Large intestine (tissue), 3 donors: ENCODE results near the gene HTT. TPM values are rescaled to one million over a fixed set of nuclear protein-coding genes. Genes with fewer than 3 reads are reported as not detected.
"Not testable (repeated sequence)": the region's sequence is repeated elsewhere in the genome, so short reads cannot be mapped to it uniquely, and the experiment has no call there.

ENCODE experiments used
- DNase-seq, 2 donors: peaks; one replicate each; pipeline versions ENCODE4 v3.0.0 to v3.0.0-alpha.2; 2013
- H3K27ac ChIP-seq: one replicate; pipeline ENCODE4 v1.5.1; 2013; ENCODE audit warnings: low read length
- H3K27me3 ChIP-seq: 2 replicates; pipeline ENCODE4 v1.6.1; 2013; ENCODE audit warnings: low read length; ENCODE audit not compliant: control insufficient read depth, insufficient read depth
- H3K36me3 ChIP-seq: 2 replicates; pipeline ENCODE4 v1.6.1; 2013; ENCODE audit warnings: low read length; ENCODE audit not compliant: control insufficient read depth, insufficient read depth
- H3K4me1 ChIP-seq: one replicate; pipeline ENCODE4 v1.6.1; 2013; ENCODE audit warnings: low read length; ENCODE audit not compliant: control insufficient read depth, insufficient read depth
- H3K4me3 ChIP-seq: one replicate; pipeline ENCODE4 v1.5.1; 2013; ENCODE audit warnings: low read length
- H3K9me3 ChIP-seq: one replicate; pipeline ENCODE4 v1.6.1; 2013; ENCODE audit warnings: mild to moderate bottlenecking, low read depth, low read length, moderate library complexity; ENCODE audit not compliant: control insufficient read depth
- WGBS: methylation state at CpG from one replicate; pipeline ENCODE4 v1.1.5; 2013; ENCODE audit warnings: low lambda C conversion rate; ENCODE audit not compliant: insufficient coverage; 5-methylcytosine and 5-hydroxymethylcytosine counted together
- polyA plus RNA-seq: library from polyadenylated mRNA; unstranded; fragments of 120-200 nt; gene quantifications from one replicate; pipeline ENCODE4 v1.2.1, GENCODE V29; 2013

Gene HTT
- polyA plus RNA-seq, 1 donor: 29.8 TPM

DNA sequence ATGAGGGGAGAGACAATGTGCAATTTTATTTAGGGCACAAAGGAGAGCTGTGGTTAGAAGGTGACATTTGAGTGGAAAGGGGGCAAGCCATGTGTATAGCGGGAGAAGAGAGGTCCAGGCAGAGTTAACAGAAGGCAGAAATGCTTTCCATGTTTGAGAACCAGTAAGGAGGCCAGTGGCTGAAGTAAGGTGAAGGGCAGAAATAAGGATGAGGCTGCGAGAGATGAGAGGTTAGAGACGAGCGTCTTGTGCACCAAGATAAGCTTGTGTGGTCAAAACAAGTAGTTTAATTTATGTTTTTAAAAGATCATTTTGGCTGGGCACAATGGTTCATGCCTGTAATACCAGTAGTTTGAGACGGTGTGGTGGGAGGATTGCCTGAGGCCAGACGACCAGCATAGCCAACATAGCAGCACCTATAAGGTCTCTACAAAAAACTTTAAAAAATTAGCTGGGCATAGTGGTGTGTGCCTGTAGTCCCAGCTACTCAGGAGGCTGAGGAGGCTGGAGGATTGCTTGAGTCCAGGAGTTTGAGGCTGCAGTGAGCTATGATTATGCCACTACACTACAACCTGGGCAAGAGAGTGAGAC is 8.5 kb downstream of the HTT start:
- WGBS: 78% methylated on average over 4 of the region's 6 CpGs
- Histone ChIP-seq H3K27ac (no peak overlapping the region), H3K9me3 (no peaks in the 10 kb centered on the region), H3K36me3 (peaks cover 4% of the 10 kb centered on the region), H3K4me3 (no peak overlapping the region), H3K27me3 (no peaks in the 10 kb centered on the region), H3K4me1 (peaks cover 8% of the 10 kb centered on the region)
- no peak for DNase-seq

DNA sequence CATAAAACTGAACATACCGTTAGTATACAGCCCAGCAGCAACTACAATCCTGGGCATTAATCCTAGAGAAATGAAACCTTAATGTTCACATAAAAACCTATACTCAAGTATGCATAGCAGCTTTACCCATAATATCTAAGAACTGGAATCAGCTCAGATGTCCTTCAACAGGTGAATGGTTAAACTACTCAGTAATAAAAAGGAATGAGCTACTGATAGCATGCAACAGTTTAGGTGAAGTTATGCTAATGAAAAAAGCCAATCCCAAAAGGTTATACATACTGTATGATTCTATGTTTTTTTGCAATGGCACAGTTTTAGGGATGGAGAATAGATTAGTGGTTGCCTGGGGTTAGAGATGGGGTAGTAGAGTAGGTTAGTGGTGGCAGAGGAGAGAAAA is 9.3 kb downstream of the HTT start:
- no CpG with 5 or more reads among the region's 1 CpG for WGBS
- DNase-seq: peak in 1 of 2 donors; percentile 21
- no peak overlapping the region for H3K27ac ChIP-seq

DNA sequence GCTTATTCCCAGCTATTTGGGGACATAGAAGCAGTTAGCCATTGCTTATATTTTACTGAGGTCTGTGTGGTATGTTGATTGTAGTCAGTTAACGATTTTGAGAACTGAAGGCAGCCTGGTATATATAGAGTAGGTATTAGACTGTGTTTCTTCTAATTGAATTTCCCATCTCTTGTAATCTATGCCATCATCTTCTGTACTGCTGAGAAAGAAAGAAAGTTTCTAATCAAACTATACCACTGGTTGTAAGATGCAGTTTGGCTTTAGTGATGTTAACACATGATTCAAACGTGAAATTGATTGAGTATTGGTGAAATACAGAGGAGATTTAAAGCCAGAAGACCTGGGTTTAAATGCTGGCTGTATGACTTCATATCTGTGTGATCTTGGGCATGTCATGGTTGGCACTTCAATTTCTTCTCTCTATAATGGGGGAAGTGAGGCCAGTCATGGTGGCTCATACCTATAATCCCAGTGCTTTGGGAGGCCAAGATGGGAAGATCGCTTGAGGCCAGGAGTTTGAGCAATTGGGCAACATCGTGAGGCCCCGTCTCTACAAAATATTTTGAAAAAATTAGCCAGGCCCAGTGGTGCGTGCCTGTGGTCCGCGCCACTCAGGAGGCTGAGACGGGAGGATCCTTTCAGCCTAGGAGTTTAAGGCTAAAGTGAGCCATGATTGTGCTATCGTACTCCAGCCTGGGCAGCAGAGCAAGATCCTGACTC is 11.6 kb downstream of the HTT start:
- DNase-seq: no peak
- Histone ChIP-seq H3K36me3 (peaks cover 7% of the 10 kb centered on the region), H3K27ac (no peak overlapping the region), H3K4me3 (no peak overlapping the region), H3K27me3 (no peaks in the 10 kb centered on the region), H3K4me1 (peaks cover 8% of the 10 kb centered on the region), H3K9me3 (no peaks in the 10 kb centered on the region)
- WGBS: 100% methylated on average over 2 of the region's 10 CpGs

More for the DNA sequence above, 9.3 kb downstream of the HTT start:
- Histone ChIP-seq H3K4me1 (peaks cover 8% of the 10 kb centered on the region), H3K9me3 (no peaks in the 10 kb centered on the region), H3K4me3 (no peak overlapping the region), H3K27me3 (no peaks in the 10 kb centered on the region), H3K36me3 (peaks cover 4% of the 10 kb centered on the region)

DNA sequence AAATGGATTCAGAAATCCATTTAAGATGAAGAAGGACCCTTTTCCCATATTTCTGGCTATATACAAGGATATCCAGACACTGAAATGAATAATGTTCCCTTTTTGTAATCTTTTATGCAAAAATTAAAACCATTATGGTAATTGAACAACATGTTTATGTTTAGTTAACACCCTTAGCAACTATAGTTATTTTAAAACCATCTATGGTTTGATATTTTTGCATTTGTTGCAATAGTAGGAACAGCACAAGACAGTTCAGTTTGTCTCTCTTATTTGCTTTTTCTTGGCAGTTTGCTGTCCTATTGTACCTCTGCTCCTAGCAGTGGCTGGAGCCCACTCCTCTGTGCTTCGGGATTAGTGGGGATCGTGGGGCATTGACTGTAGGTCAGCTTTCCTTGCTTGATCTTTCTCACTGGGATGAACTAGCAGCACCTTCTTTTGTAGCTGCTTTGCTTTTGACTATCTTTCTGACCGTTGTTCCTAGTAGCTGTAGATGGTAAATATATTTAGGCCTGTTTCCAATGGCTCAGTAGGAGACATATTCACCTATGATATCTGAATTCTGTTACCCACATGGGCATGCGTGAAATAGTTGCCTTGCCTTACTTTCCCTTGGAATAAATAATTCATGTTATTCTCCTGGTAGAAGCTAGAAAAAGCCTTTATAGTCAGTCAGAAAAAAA is 12.8 kb downstream of the HTT start:
- Histone ChIP-seq H3K4me1 (peaks cover 8% of the 10 kb centered on the region), H3K36me3 (peaks cover 7% of the 10 kb centered on the region), H3K27ac (no peak overlapping the region), H3K27me3 (no peaks in the 10 kb centered on the region), H3K9me3 (no peaks in the 10 kb centered on the region), H3K4me3 (no peak overlapping the region)
- DNase-seq: no peak
- 82% methylated on average over 2 of the region's 4 CpGs for WGBS

DNA sequence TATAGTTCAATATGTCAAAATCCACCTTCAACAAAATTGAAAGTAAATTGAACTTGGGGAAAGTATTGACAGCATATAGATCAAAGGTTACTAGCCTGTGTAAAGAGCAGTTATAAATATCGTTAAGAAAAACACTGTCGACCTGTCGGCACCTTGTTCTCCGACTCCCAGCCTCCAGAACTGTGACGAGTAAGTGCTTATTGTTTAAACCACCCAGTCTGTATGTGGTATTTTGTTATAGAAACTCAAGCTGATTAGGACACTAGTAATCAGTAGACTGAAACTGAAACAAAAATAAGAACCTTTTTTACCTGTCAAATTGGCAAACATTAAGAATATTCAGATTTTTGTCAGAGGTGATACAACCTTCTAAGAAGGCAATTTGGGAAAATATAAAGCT is 17.0 kb downstream of the HTT start:
- H3K27ac ChIP-seq: no peak overlapping the region
- peak; percentile 31 to 57 for DNase-seq
- no peak overlapping the region for H3K4me3 ChIP-seq
- H3K9me3 ChIP-seq: peaks cover 4% of the 10 kb centered on the region
- H3K36me3 ChIP-seq: peaks cover 16% of the 10 kb centered on the region
- no peaks in the 10 kb centered on the region for H3K27me3 ChIP-seq
- H3K4me1 ChIP-seq: peaks cover 3% of the 10 kb centered on the region
- no CpG with 5 or more reads among the region's 5 CpGs for WGBS

DNA sequence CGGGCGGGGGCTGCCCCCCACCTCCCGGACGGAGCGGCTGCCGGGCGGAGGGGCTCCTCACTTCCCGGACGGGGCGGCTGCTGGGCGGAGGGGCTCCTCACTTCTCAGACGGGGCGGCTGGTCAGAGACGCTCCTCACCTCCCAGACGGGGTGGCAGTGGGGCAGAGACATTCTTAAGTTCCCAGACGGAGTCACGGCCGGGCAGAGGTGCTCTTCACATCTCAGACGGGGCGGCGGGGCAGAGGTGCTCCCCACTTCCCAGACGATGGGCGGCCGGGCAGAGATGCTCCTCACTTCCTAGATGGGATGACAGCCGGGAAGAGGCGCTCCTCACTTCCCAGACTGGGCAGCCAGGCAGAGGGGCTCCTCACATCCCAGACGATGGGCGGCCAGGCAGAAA is 20.2 kb downstream of the HTT start:
- WGBS: no CpG with 5 or more reads among the region's 28 CpGs

DNA sequence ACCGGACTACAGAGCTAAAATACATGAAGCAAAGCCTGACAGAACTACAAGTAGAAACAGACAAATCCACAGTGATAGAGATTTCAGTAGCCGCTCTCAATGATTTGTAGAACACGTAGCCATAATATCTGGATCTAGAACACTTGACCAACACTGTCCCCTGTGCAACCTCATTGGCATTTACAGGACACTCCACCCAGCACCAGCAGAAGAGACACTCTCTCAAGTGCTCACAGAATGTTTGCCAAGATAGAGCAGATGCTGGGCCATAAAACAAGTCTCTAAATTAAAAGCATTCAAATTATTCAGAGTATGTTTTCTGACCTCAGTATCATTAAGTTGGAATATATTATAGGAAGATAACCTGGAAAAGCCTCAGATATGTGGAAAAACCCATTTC is 21.7 kb downstream of the HTT start:
- no peak overlapping the region for H3K4me3 ChIP-seq
- WGBS: 100% methylated on average over 1 of the region's 3 CpGs
- no peaks in the 10 kb centered on the region for H3K27me3 ChIP-seq
- H3K36me3 ChIP-seq: peaks cover 29% of the 10 kb centered on the region
- H3K4me1 ChIP-seq: no peaks in the 10 kb centered on the region
- DNase-seq: no peak
- H3K27ac ChIP-seq: no peak overlapping the region
- peaks cover 4% of the 10 kb centered on the region for H3K9me3 ChIP-seq

More for the DNA sequence above, 20.2 kb downstream of the HTT start:
- DNase-seq, H3K27me3 ChIP-seq, H3K9me3 ChIP-seq, H3K4me1 ChIP-seq, H3K27ac ChIP-seq, H3K4me3 ChIP-seq: not testable (repeated sequence)
- peaks cover 15% of the 10 kb centered on the region for H3K36me3 ChIP-seq

DNA sequence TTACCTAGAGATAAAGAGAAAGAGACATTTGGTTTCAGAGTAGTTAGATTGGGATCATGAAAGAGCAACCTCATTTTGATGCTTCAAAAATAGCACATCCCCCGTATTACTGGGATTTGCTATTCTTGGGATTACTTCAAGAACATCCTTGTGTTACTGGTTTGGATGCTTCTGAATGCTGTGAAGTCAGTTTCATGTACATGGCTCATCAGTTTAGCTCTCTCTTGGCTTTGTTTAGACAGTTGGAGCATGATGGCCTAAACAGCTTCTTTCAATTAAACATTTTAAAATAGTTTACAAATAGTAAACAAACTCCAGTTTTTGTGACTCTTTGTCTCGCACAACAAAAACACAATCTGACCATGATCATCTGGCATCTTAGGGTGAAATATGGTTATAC is 23.9 kb downstream of the HTT start:
- Histone ChIP-seq H3K27me3 (no peaks in the 10 kb centered on the region), H3K27ac (no peak overlapping the region), H3K9me3 (peaks cover 4% of the 10 kb centered on the region), H3K4me1 (no peaks in the 10 kb centered on the region), H3K4me3 (no peak overlapping the region), H3K36me3 (peaks cover 36% of the 10 kb centered on the region)
- WGBS: 43% methylated on average over 1 of the region's 2 CpGs
- no peak for DNase-seq

DNA sequence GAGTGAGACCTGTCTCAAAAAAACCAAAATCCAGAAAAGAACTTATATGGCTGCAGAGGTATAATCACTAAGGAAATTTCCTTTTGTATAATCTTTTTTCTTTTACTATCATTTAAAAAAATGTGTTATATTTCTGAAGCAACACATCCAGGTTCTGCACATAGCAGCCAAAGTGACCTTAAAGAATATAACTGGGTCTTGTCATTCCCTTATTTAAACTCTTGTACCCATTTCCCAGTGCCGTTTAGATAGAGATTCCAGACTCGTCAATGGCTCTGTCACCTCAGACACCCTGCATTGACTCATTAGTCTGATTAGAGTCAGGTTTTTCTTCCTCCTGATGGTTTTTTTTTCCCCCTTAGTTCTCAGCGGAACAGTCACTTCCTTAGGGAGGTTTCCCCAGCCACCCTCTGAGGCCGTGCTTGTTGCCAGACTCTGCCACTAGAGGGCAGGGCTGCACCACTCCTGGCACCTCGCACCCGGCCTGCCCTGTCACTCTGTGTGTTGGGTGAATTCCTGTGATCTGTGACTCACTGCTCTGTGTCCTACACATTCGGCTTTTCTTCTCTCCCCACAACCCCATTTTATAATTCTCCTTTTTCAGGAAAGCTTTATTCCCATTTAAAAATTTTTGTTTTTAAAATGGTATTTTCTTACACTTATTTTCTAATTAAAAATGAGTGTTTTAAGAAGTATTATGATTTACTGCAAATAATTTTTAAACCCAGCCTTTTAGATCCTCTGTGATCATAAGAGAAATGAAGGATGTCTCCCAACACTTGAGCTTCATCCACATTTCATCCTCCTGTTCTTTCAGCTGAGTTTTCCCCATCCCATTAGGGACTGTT is 32.1 kb downstream of the HTT start:
- H3K9me3 ChIP-seq: no peaks in the 10 kb centered on the region
- H3K4me3 ChIP-seq: no peak overlapping the region
- H3K4me1 ChIP-seq: no peaks in the 10 kb centered on the region
- 0% methylated on average over 2 of the region's 7 CpGs for WGBS
- no peak overlapping the region for H3K27ac ChIP-seq
- peaks cover 65% of the 10 kb centered on the region for H3K36me3 ChIP-seq
- DNase-seq: peak; percentile 74 to 85
- H3K27me3 ChIP-seq: no peaks in the 10 kb centered on the region

DNA sequence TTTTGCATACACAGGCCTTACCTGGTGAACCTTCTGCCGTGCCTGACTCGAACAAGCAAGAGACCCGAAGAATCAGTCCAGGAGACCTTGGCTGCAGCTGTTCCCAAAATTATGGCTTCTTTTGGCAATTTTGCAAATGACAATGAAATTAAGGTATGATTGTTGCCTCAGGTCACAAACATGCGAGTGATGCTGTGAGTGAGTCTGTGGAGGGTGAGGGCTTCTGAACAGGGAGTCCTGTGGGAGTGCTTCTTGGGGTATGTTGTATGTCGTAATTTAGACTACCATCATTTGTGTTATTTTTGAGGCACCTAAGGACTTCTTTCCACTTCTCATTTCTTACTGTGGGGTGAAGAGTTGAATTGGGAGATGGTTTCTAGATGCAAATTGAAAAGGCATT is 32.8 kb downstream of the HTT start:
- H3K9me3 ChIP-seq: no peaks in the 10 kb centered on the region
- no peaks in the 10 kb centered on the region for H3K4me1 ChIP-seq
- H3K4me3 ChIP-seq: no peak overlapping the region
- WGBS: no CpG with 5 or more reads among the region's 5 CpGs
- H3K27me3 ChIP-seq: no peaks in the 10 kb centered on the region
- peaks cover 65% of the 10 kb centered on the region for H3K36me3 ChIP-seq
- no peak overlapping the region for H3K27ac ChIP-seq
- no peak for DNase-seq
